Trophoblast cell (in vitro differentiated cells and primary cell): Measurements from ENCODE around the gene SCNN1G. TPM values are rescaled to one million over a fixed set of nuclear protein-coding genes. Genes with fewer than 3 reads are reported as not detected.

Experiments used
- DNase-seq, 2 donors: peaks; one replicate each; pipeline ENCODE4 v3.0.0-alpha.2; 2016
- H2AFZ ChIP-seq: 2 replicates; pipeline ENCODE4 v1.6.1; 2013; ENCODE audit warnings: low read length, moderate library complexity, mild to moderate bottlenecking; ENCODE audit not compliant: insufficient read depth, poor library complexity
- H2AK5ac ChIP-seq: 2 replicates; pipeline ENCODE4 v1.6.1; 2013; ENCODE audit warnings: mild to moderate bottlenecking, low read length
- H2BK120ac ChIP-seq: 2 replicates; pipeline ENCODE4 v1.6.1; 2013; ENCODE audit warnings: low read length, mild to moderate bottlenecking, moderate library complexity; ENCODE audit not compliant: insufficient read depth, poor library complexity
- H2BK12ac ChIP-seq: 2 replicates; pipeline ENCODE4 v1.6.1; 2013; ENCODE audit warnings: mild to moderate bottlenecking, low read length, moderate library complexity
- H2BK5ac ChIP-seq: 2 replicates; pipeline ENCODE4 v1.6.1; 2013; ENCODE audit warnings: low read length, low read depth, moderate library complexity, mild to moderate bottlenecking; ENCODE audit not compliant: poor library complexity
- H3K14ac ChIP-seq: 2 replicates; pipeline ENCODE4 v1.6.1; 2013; ENCODE audit warnings: mild to moderate bottlenecking, low read length
- H3K18ac ChIP-seq: 2 replicates; pipeline ENCODE4 v1.6.1; 2013; ENCODE audit warnings: mild to moderate bottlenecking, low read length
- H3K23ac ChIP-seq: 2 replicates; pipeline ENCODE4 v1.6.1; 2013; ENCODE audit warnings: low read length
- H3K27ac ChIP-seq: 2 replicates; pipeline ENCODE4 v1.5.1; 2013; ENCODE audit warnings: low read depth, mild to moderate bottlenecking, inconsistent platforms, low read length, moderate library complexity
- H3K27me3 ChIP-seq: 2 replicates; pipeline ENCODE4 v1.6.1; 2013; ENCODE audit warnings: inconsistent platforms, mild to moderate bottlenecking, low read length, moderate library complexity; ENCODE audit not compliant: insufficient read depth
- H3K36me3 ChIP-seq, 2 experiments: 1 replicate in 1 of 2; 2 replicates in 1 of 2; pipeline ENCODE4 v1.6.1; 2013; ENCODE audit warnings: low read length in 2 of 2, mild to moderate bottlenecking in 2 of 2, moderate library complexity in 1 of 2; ENCODE audit not compliant: insufficient read depth in 2 of 2, control insufficient read depth in 1 of 2
- H3K4ac ChIP-seq: 2 replicates; pipeline ENCODE4 v1.6.1; 2013; ENCODE audit warnings: low read depth, mild to moderate bottlenecking, low read length, moderate library complexity
- H3K4me1 ChIP-seq, 2 experiments: 1 replicate in 1 of 2; 2 replicates in 1 of 2; pipeline ENCODE4 v1.6.1; 2013; ENCODE audit warnings: low read length in 2 of 2, mild to moderate bottlenecking in 2 of 2, moderate library complexity in 1 of 2; ENCODE audit not compliant: insufficient read depth in 2 of 2, control insufficient read depth in 1 of 2
- H3K4me2 ChIP-seq: 2 replicates; pipeline ENCODE4 v1.6.1; 2013; ENCODE audit warnings: inconsistent platforms, mild to moderate bottlenecking, low read length, moderate library complexity
- H3K4me3 ChIP-seq: 2 replicates; pipeline ENCODE4 v1.5.1; 2013; ENCODE audit warnings: mild to moderate bottlenecking, low read depth, low read length, inconsistent platforms
- H3K79me1 ChIP-seq: one replicate; pipeline ENCODE4 v1.6.1; 2013; ENCODE audit warnings: low read length
- H3K79me2 ChIP-seq: 2 replicates; pipeline ENCODE4 v1.6.1; 2013; ENCODE audit warnings: low read length, mild to moderate bottlenecking; ENCODE audit not compliant: control insufficient read depth, insufficient read depth, poor library complexity
- H3K9ac ChIP-seq: 2 replicates; pipeline ENCODE4 v1.6.1; 2013; ENCODE audit warnings: mild to moderate bottlenecking, low read length
- H3K9me3 ChIP-seq: 2 replicates; pipeline ENCODE4 v1.6.1; 2013; ENCODE audit warnings: low read depth, mild to moderate bottlenecking, control low read depth, inconsistent platforms, low read length; ENCODE audit not compliant: insufficient read depth
- H4K12ac ChIP-seq: 2 replicates; pipeline ENCODE4 v1.6.1; 2013; ENCODE audit warnings: low read depth, mild to moderate bottlenecking, low read length, moderate library complexity
- H4K8ac ChIP-seq: 2 replicates; pipeline ENCODE4 v1.6.1; 2013; ENCODE audit warnings: low read depth, mild to moderate bottlenecking, low read length, moderate library complexity
- H4K91ac ChIP-seq: one replicate; pipeline ENCODE4 v1.6.1; 2013; ENCODE audit warnings: low read depth, mild to moderate bottlenecking, low read length, moderate library complexity
- WGBS: extraction: QIAGEN DNeasy Blood & Tissue Kit; methylation state at CpG from one replicate; pipeline ENCODE4 v1.1.7; 2013; ENCODE audit warnings: missing lambda C conversion rate; ENCODE audit not compliant: insufficient read length, insufficient coverage; ENCODE audit errors: extremely low coverage; 5-methylcytosine and 5-hydroxymethylcytosine counted together
- polyA plus RNA-seq: library from polyadenylated mRNA; stranded (reverse); fragments of 200-250 nt; gene quantifications from 2 replicates; pipeline ENCODE4 v1.2.3, GENCODE V29; 2013

The SCNN1G gene, protein sequence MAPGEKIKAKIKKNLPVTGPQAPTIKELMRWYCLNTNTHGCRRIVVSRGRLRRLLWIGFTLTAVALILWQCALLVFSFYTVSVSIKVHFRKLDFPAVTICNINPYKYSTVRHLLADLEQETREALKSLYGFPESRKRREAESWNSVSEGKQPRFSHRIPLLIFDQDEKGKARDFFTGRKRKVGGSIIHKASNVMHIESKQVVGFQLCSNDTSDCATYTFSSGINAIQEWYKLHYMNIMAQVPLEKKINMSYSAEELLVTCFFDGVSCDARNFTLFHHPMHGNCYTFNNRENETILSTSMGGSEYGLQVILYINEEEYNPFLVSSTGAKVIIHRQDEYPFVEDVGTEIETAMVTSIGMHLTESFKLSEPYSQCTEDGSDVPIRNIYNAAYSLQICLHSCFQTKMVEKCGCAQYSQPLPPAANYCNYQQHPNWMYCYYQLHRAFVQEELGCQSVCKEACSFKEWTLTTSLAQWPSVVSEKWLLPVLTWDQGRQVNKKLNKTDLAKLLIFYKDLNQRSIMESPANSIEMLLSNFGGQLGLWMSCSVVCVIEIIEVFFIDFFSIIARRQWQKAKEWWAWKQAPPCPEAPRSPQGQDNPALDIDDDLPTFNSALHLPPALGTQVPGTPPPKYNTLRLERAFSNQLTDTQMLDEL
- 0.01 TPM in 2 replicates for polyA plus RNA-seq

DNA sequence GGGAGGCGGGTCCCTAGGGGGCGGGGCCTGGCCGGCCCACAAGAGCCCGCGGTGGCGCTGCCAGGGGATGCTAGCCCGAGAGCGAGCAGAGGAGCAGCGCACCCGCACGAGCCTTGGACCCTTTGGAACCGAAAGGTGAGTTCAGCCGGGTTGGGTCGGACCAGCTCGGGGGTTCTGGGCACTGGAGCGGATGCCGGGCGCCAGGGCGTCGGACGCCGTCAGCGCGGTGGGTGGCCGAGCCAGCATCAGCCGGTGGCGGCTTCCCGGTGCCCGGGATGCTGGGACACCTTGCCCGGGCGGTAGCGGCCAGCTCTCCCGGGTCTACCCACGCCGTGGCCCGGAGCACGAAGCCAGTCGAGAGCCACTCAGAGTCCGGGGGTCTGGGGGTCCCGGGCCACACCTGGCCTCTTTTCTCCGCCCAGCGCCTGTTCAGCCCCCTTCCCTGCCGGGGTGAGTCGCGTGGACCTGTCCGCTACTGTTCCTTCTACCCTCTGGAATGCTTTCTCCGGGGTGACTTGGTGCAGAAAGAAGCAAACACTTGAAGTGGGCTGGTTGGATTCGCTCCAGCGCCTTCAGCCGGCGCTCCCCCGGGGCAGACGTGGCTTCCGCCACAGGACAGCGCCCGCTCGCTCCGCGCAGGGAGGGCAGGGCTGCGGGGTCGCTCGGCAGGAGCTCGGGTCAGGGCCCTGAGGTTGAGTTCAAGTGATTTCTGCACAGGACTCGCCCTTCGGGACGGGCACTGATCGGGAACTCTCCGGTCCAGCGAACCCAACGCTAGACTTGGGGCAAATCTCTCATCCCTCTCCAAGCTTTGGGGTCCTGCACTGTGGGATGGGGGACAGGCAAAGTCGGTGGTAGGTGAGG is at the start of gene SCNN1G:
Gene SCNN1G, plus strand, starts transcription at position 67 of the 864 bp plus-strand sequence. CDS start 3,527 bp downstream, outside the sequence.
- no peaks in the 10 kb centered on the region for H3K36me3 ChIP-seq
- no peak within 1 kb of the TSS for H2BK5ac ChIP-seq
- peaks cover 4% of the 10 kb centered on the region for H3K9me3 ChIP-seq
- no peak within 1 kb of the TSS for H4K8ac ChIP-seq
- no peak within 1 kb of the TSS for H2BK120ac ChIP-seq
- H3K18ac ChIP-seq, result no peak within 1 kb of the TSS
- H3K27ac ChIP-seq, result no peak within 1 kb of the TSS
- H3K79me2 ChIP-seq, result no peaks in the 10 kb centered on the region
- H2BK12ac ChIP-seq, result no peak within 1 kb of the TSS
- peak within 1 kb of the TSS; percentile 17 for H2AFZ ChIP-seq
- peak in 1 of 2 donors; percentile 6 for DNase-seq
- no peak within 1 kb of the TSS for H4K91ac ChIP-seq
- no CpG with 5 or more reads among the region's 71 CpGs for WGBS
- peak within 1 kb of the TSS; percentile 73 for H3K4me2 ChIP-seq
- H3K9ac ChIP-seq, result no peak within 1 kb of the TSS
- H3K23ac ChIP-seq, result no peak within 1 kb of the TSS
- H4K12ac ChIP-seq, result no peak within 1 kb of the TSS
- peaks cover 11% of the 10 kb centered on the region for H3K27me3 ChIP-seq
- H2AK5ac ChIP-seq, result no peak within 1 kb of the TSS
- no peak within 1 kb of the TSS for H3K14ac ChIP-seq
- H3K79me1 ChIP-seq, result no peaks in the 10 kb centered on the region
- peaks cover 5 to 7% of the 10 kb centered on the region in 2 experiments for H3K4me1 ChIP-seq
- H3K4me3 ChIP-seq, result peak within 1 kb of the TSS; percentile 32
- H3K4ac ChIP-seq, result no peak within 1 kb of the TSS

DNA sequence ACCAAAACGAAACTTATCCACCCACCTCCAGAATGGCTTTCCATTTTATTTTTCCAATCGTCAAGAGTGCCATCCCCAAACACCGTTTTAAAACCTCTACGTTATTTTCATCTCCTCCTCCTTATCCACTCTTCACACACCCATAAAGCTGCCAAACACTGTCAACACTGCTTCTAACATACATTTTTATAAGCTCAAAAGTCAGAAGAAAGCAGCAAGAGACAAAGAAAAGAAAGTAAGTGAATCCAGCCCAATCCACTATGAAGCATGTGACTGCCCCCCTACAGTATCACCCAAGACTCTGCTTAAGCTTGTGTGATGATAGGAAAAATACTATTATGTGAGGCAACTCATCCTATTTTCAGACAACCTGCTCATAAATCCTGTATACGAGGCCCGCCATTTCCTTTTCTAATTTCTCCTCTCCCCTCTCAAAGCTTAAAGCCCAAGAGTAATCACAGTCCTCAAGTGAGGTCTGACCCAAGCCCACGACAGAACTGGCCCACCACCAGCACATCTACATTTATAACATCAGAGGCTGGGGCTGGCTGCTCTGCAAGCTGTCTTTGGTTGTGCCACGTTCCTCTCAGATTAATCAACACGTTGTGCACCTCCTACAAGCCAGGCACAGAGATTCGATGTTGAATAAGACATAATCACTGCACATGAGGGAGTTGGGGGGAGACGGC is 49.6 kb upstream of the SCNN1G start:
- Histone ChIP-seq H3K9ac (no peak overlapping the region), H3K4me2 (no peak overlapping the region), H2BK5ac (no peak overlapping the region), H3K27me3 (no peaks in the 10 kb centered on the region), H3K27ac (no peak overlapping the region), H3K18ac (no peak overlapping the region), H3K36me3 (no peaks in the 10 kb centered on the region), H3K79me1 (no peaks in the 10 kb centered on the region), H4K91ac (no peak overlapping the region), H2BK12ac (no peak overlapping the region), H4K8ac (no peak overlapping the region), H3K4me3 (no peak overlapping the region), H3K14ac (no peak overlapping the region), H3K9me3 (no peaks in the 10 kb centered on the region), H3K4ac (no peak overlapping the region), H3K23ac (no peak overlapping the region), H2AK5ac (no peak overlapping the region), H2AFZ (peak overlapping the region; percentile 9), H3K79me2 (no peaks in the 10 kb centered on the region), H3K4me1 (no peaks in the 10 kb centered on the region), H2BK120ac (no peak overlapping the region), H4K12ac (no peak overlapping the region)
- DNase-seq, result no peak
- WGBS, result 100% methylated on average over 3 of the region's 11 CpGs

DNA sequence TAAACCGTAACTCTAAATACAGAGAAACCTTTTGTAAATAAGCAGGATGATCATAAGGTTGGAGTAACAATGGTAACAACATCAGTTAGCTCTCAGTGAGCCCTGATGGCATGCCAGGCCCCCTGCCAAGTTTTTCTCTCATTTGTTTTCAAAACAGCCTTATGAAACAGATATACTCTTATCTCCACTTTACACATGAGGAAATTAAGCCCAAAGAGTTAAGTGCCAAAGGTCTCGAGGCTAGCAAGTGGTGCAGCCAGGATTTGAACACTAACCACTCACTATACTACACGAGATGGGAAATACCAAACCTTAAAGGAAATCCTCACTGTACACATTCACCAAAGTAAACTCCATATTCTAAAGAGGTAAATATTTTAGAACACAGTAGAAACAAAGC is 48.3 kb upstream of the SCNN1G start:
- H3K4me3 ChIP-seq, result no peak overlapping the region
- WGBS, result no CpG with 5 or more reads among the region's 3 CpGs
- H3K9ac ChIP-seq, result no peak overlapping the region
- H3K9me3 ChIP-seq, result no peaks in the 10 kb centered on the region
- H4K91ac ChIP-seq, result no peak overlapping the region
- H3K79me2 ChIP-seq, result no peaks in the 10 kb centered on the region
- no peak overlapping the region for H2AK5ac ChIP-seq
- H3K4me2 ChIP-seq, result no peak overlapping the region
- H3K27ac ChIP-seq, result no peak overlapping the region
- no peak overlapping the region for H4K8ac ChIP-seq
- DNase-seq, result no peak
- no peak overlapping the region for H2BK5ac ChIP-seq
- H3K14ac ChIP-seq, result no peak overlapping the region
- H3K4ac ChIP-seq, result no peak overlapping the region
- no peak overlapping the region for H2BK120ac ChIP-seq
- no peaks in the 10 kb centered on the region for H3K4me1 ChIP-seq
- no peak overlapping the region for H3K18ac ChIP-seq
- H2BK12ac ChIP-seq, result no peak overlapping the region
- H3K36me3 ChIP-seq, result no peaks in the 10 kb centered on the region
- H2AFZ ChIP-seq, result no peak overlapping the region
- H4K12ac ChIP-seq, result no peak overlapping the region
- H3K79me1 ChIP-seq, result no peaks in the 10 kb centered on the region
- H3K27me3 ChIP-seq, result no peaks in the 10 kb centered on the region
- no peak overlapping the region for H3K23ac ChIP-seq

DNA sequence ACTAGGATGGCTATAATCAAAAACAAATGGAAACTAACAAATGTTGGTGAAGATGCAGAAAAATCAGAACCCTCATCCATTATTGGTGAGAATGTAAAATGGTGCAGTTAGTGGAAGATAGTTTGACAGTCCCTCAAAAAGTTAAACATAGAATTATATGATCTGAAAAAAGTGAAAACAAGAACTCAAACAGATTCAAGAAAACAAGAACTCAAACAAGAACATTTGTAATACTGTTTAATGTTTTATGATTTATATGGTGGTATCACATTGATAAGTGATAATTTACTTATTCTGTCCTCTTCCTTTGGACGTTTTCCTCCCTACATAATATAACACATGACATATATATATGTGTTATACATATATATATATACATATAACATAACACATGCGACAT is 45.3 kb upstream of the SCNN1G start:
- H3K23ac ChIP-seq, result no peak overlapping the region
- no peak overlapping the region for H2BK120ac ChIP-seq
- H2BK12ac ChIP-seq, result no peak overlapping the region
- no peak overlapping the region for H3K27ac ChIP-seq
- H3K4me3 ChIP-seq, result no peak overlapping the region
- no peaks in the 10 kb centered on the region for H3K9me3 ChIP-seq
- no peak overlapping the region for H3K4ac ChIP-seq
- no peak overlapping the region for H3K18ac ChIP-seq
- H4K91ac ChIP-seq, result no peak overlapping the region
- no peaks in the 10 kb centered on the region for H3K27me3 ChIP-seq
- H4K8ac ChIP-seq, result no peak overlapping the region
- H3K79me1 ChIP-seq, result no peaks in the 10 kb centered on the region
- H3K79me2 ChIP-seq, result no peaks in the 10 kb centered on the region
- no peak overlapping the region for H3K4me2 ChIP-seq
- no peak overlapping the region for H2BK5ac ChIP-seq
- no peak overlapping the region for H2AK5ac ChIP-seq
- H4K12ac ChIP-seq, result no peak overlapping the region
- no peak overlapping the region for H3K14ac ChIP-seq
- no peak overlapping the region for H2AFZ ChIP-seq
- WGBS, result no CpG with 5 or more reads among the region's 2 CpGs
- DNase-seq, result no peak
- peaks cover 0 to 1% of the 10 kb centered on the region in 2 experiments for H3K4me1 ChIP-seq
- H3K36me3 ChIP-seq, result no peaks in the 10 kb centered on the region
- no peak overlapping the region for H3K9ac ChIP-seq
